ENCODE results near the gene MCF2L. TPM values are rescaled to one million over a fixed set of nuclear protein-coding genes. Genes with fewer than 3 reads are reported as not detected.
A peak's percentile ranks its signal among the peaks of the same experiment; 100 is the strongest.

MCF2L gene
- total RNA-seq, 1 experiment from 2014 or later = 22.1 TPM

- POLR2A ChIA-PET = no interaction called here
- no peaks in the 10 kb centered on the region for H3K4me1 ChIP-seq
- no TSS peak for BruUV-seq (replicated peaks)
- H3K36me3 ChIP-seq (ENCODE audit: control insufficient read depth, insufficient read depth, low read length) = no peaks in the 10 kb centered on the region
- H3K27me3 Mint-ChIP-seq (ENCODE audit: insufficient read depth, unreplicated experiment) = no peaks in the 10 kb centered on the region
- H3K4me1 Mint-ChIP-seq (ENCODE audit: low read depth, unreplicated experiment) = no peaks in the 10 kb centered on the region
- H3K4me3 Mint-ChIP-seq (ENCODE audit: unreplicated experiment) = no peak overlapping the region
- H3K27ac Mint-ChIP-seq (ENCODE audit: unreplicated experiment) = no peak overlapping the region
- H3K27me3 ChIP-seq (replicated peaks; ENCODE audit: control insufficient read depth, insufficient read depth, low read length) = no peaks in the 10 kb centered on the region
- H3K36me3 Mint-ChIP-seq (ENCODE audit: insufficient read depth, unreplicated experiment) = no peaks in the 10 kb centered on the region
- peak in 1 of 2 experiments; percentile 26 for DNase-seq
- no peak overlapping the region for H3K4me3 ChIP-seq (ENCODE audit: low read depth, low read length)
- no peak for TF ChIP-seq CTCF (IDR thresholded peaks at IDR 0.05; ENCODE audit: insufficient read depth in 1 of 2, low read depth in 1 of 2, low read length in 1 of 2, severe bottlenecking in 1 of 2, unreplicated experiment in 1 of 2)
- no peaks in the 10 kb centered on the region for H3K9me3 ChIP-seq
- CTCF ChIA-PET = interaction anchor here (0.6 kb wide), 1 partner anchor 291 kb away, joined by 3 read pairs; no protein-coding TSS in a partner anchor
- intact Hi-C loops (cut with micrococcal nuclease; ENCODE audit: unreplicated experiment) = no loop called here
- no peaks in the 10 kb centered on the region for H3K9me3 Mint-ChIP-seq (ENCODE audit: unreplicated experiment)
Measured at GRCh38 chr13:112962396-112962795, 6.6 kb upstream of the MCF2L start.

- intact Hi-C loops (cut with micrococcal nuclease; ENCODE audit: unreplicated experiment) = no loop called here
- CTCF ChIA-PET = interaction anchor here (0.6 kb wide), 1 partner anchor 292 kb away, joined by 3 read pairs; no protein-coding TSS in a partner anchor
- BruUV-seq (replicated peaks) = no TSS peak
Measured at GRCh38 chr13:112962911-112963625, 5.9 kb upstream of the MCF2L start.

GRCh38 chr13:112963641-112964040, 5.4 kb upstream of the MCF2L start:
- Histone ChIP-seq H3K27me3 (replicated peaks; ENCODE audit: control insufficient read depth, insufficient read depth, low read length) (no peaks in the 10 kb centered on the region), H3K9me3 (no peaks in the 10 kb centered on the region), H3K4me1 (peaks cover 4% of the 10 kb centered on the region; the same call in 1 of the 2 replicates), H3K4me3 (ENCODE audit: low read depth, low read length) (no peak overlapping the region), H3K36me3 (ENCODE audit: control insufficient read depth, insufficient read depth, low read length) (no peaks in the 10 kb centered on the region)
- no peak for TF ChIP-seq CTCF (IDR thresholded peaks at IDR 0.05; ENCODE audit: insufficient read depth in 1 of 2, low read depth in 1 of 2, low read length in 1 of 2, severe bottlenecking in 1 of 2, unreplicated experiment in 1 of 2)
- no peaks in the 10 kb centered on the region for H3K4me1 Mint-ChIP-seq (ENCODE audit: low read depth, unreplicated experiment)
- H3K27ac Mint-ChIP-seq (ENCODE audit: unreplicated experiment) = no peak overlapping the region
- DNase-seq = peak in 1 of 2 experiments; percentile 25
- no peaks in the 10 kb centered on the region for H3K36me3 Mint-ChIP-seq (ENCODE audit: insufficient read depth, unreplicated experiment)
- intact Hi-C loops (cut with micrococcal nuclease; ENCODE audit: unreplicated experiment) = no loop called here
- H3K4me3 Mint-ChIP-seq (ENCODE audit: unreplicated experiment) = no peak overlapping the region
- H3K9me3 Mint-ChIP-seq (ENCODE audit: unreplicated experiment) = no peaks in the 10 kb centered on the region
- ChIA-PET CTCF (no interaction called here), POLR2A (no interaction called here)
- H3K27me3 Mint-ChIP-seq (ENCODE audit: insufficient read depth, unreplicated experiment) = no peaks in the 10 kb centered on the region
- BruUV-seq (replicated peaks) = no TSS peak

More at GRCh38 chr13:112962911-112963625, 5.9 kb upstream of the MCF2L start:
- Histone ChIP-seq H3K36me3 (ENCODE audit: control insufficient read depth, insufficient read depth, low read length) (no peaks in the 10 kb centered on the region), H3K4me3 (ENCODE audit: low read depth, low read length) (no peak overlapping the region), H3K9me3 (no peaks in the 10 kb centered on the region), H3K27me3 (replicated peaks; ENCODE audit: control insufficient read depth, insufficient read depth, low read length) (no peaks in the 10 kb centered on the region), H3K4me1 (peaks cover under 1% of the 10 kb centered on the region; the same call in 1 of the 2 replicates)
- H3K36me3 Mint-ChIP-seq (ENCODE audit: insufficient read depth, unreplicated experiment) = no peaks in the 10 kb centered on the region
- POLR2A ChIA-PET = no interaction called here
- TF ChIP-seq CTCF (IDR thresholded peaks at IDR 0.05; ENCODE audit: insufficient read depth in 1 of 2, low read depth in 1 of 2, low read length in 1 of 2, severe bottlenecking in 1 of 2, unreplicated experiment in 1 of 2) = no peak
- H3K4me1 Mint-ChIP-seq (ENCODE audit: low read depth, unreplicated experiment) = no peaks in the 10 kb centered on the region
- no peaks in the 10 kb centered on the region for H3K9me3 Mint-ChIP-seq (ENCODE audit: unreplicated experiment)
- no peak overlapping the region for H3K4me3 Mint-ChIP-seq (ENCODE audit: unreplicated experiment)
- H3K27me3 Mint-ChIP-seq (ENCODE audit: insufficient read depth, unreplicated experiment) = no peaks in the 10 kb centered on the region
- no peak for DNase-seq
- H3K27ac Mint-ChIP-seq (ENCODE audit: unreplicated experiment) = no peak overlapping the region

Data from Caco-2 (cell line).